Colonic mucosa (tissue), 4 donors: Measurements from ENCODE around the gene SYDE2. TPM values are rescaled to one million over a fixed set of nuclear protein-coding genes. Genes with fewer than 3 reads are reported as not detected.
A peak's percentile ranks its signal among the peaks of the same experiment; 100 is the strongest.

Experiments
- DNase-seq: peaks from one replicate; pipeline ENCODE4 v3.0.0-alpha.2; 2020
- H3K27ac ChIP-seq: fragments of 200-600 bp; one replicate; pipeline ENCODE4 v1.8.0; 2021
- H3K27me3 ChIP-seq: fragments of 200-600 bp; one replicate; pipeline ENCODE4 v1.8.0; 2021
- H3K36me3 ChIP-seq: fragments of 200-600 bp; one replicate; pipeline ENCODE4 v1.8.0; 2021
- H3K4me1 ChIP-seq: fragments of 200-600 bp; one replicate; pipeline ENCODE4 v1.8.0; 2021; ENCODE audit warnings: mild to moderate bottlenecking
- H3K4me3 ChIP-seq: fragments of 200-600 bp; one replicate; pipeline ENCODE4 v1.8.0; 2021
- H3K9ac ChIP-seq, 2 donors: one replicate each; pipeline ENCODE4 v1.7.0; 2013; ENCODE audit warnings: control low read depth in 2 of 2, low read depth in 2 of 2, low read length in 2 of 2
- H3K9me3 ChIP-seq: fragments of 200-600 bp; one replicate; pipeline ENCODE4 v1.8.0; 2021
- intact Hi-C: fragments of 100-400 bp; cut with DNase I; formaldehyde crosslinking; loops from one replicate; pipeline ENCODE4 v1.14.1; 2022
- microRNA-seq: library from miRNA; unstranded; fragments of <30 nt; microRNA quantifications from one replicate; pipeline ENCODE4, GENCODE V29; 2019
- total RNA-seq, 2 donors: library from RNA; stranded (reverse); fragmentation: NEBNext Ultra II Directional in 1 of 2; extraction: Animal tissue kit (Norgen Biotek cat#: 25700) in 1 of 2; gene quantifications; one replicate each; pipeline ENCODE4 v1.2.1, GENCODE V29; 2021
- TF ChIP-seq, protein P1 (sequence below): fragments of 200-600 bp; IDR thresholded peaks from one replicate; pipeline ENCODE4 v1.8.0; 2022; ENCODE audit warnings: antibody characterized with exemption, mild to moderate bottlenecking
- donor health status: healthy.
- donor health status: DM: no; HTN: no; CAD: no.
- donor health status: DM: no; HTN: no; CAD: no.

Gene SYDE2
- total RNA-seq, 2 donors from 2014 or later: 6.5 to 14.6 TPM

DNA sequence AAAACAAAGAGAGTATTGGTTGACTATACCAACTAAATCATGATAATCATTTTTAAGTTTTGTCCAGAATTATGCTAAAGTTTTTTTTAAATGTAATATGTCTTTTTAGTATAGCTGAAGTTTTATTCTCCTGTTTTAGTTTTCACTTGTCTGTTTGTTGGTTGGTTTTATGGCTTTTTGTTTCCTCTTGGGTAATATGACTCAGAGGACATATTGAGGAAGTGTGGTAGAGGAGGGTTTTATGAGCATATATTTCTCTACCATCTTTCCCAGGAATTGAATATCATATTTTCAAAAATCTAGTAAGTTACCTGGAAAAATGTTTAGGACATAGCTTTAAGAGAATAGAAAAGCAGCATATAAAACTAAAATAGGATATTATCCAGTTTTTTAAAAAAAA, 84.0 kb downstream of the SYDE2 start:
- no peak overlapping the region for H3K9ac ChIP-seq
- intact Hi-C loops: no loop called here
- no peak for DNase-seq
- H3K4me3 ChIP-seq: no peak overlapping the region
- no peaks in the 10 kb centered on the region for H3K27me3 ChIP-seq
- no peaks in the 10 kb centered on the region for H3K4me1 ChIP-seq
- H3K27ac ChIP-seq: no peak overlapping the region
- no peaks in the 10 kb centered on the region for H3K36me3 ChIP-seq
- no peaks in the 10 kb centered on the region for H3K9me3 ChIP-seq
- TF ChIP-seq, protein P1, sequence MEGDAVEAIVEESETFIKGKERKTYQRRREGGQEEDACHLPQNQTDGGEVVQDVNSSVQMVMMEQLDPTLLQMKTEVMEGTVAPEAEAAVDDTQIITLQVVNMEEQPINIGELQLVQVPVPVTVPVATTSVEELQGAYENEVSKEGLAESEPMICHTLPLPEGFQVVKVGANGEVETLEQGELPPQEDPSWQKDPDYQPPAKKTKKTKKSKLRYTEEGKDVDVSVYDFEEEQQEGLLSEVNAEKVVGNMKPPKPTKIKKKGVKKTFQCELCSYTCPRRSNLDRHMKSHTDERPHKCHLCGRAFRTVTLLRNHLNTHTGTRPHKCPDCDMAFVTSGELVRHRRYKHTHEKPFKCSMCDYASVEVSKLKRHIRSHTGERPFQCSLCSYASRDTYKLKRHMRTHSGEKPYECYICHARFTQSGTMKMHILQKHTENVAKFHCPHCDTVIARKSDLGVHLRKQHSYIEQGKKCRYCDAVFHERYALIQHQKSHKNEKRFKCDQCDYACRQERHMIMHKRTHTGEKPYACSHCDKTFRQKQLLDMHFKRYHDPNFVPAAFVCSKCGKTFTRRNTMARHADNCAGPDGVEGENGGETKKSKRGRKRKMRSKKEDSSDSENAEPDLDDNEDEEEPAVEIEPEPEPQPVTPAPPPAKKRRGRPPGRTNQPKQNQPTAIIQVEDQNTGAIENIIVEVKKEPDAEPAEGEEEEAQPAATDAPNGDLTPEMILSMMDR: no peak

DNA sequence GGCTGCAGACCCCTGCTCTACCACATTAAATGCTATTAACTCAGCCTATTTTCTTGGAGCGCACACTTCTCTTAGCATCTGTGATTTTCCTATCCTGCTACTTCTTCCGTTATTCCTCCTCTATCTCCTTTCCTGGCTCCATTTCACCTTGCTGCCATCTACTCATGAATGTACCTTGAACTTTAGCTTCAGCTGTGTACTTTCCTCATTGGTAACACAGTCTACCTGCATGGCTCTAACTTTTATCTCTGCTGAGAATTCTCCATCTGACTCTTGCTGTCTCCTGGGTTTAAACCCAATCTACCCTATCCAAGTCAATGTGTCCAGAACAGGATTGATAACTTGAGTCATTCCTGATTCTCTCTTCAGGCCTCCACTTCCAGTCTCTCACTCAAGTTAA, 84.9 kb downstream of the SYDE2 start:
- no peak overlapping the region for H3K27ac ChIP-seq
- no peaks in the 10 kb centered on the region for H3K36me3 ChIP-seq
- H3K27me3 ChIP-seq: no peaks in the 10 kb centered on the region
- no peak overlapping the region for H3K4me3 ChIP-seq
- no peak overlapping the region for H3K9ac ChIP-seq
- no peaks in the 10 kb centered on the region for H3K9me3 ChIP-seq
- H3K4me1 ChIP-seq: no peaks in the 10 kb centered on the region
- no peak for DNase-seq
- TF ChIP-seq, protein P1: no peak
- intact Hi-C loops: no loop called here

DNA sequence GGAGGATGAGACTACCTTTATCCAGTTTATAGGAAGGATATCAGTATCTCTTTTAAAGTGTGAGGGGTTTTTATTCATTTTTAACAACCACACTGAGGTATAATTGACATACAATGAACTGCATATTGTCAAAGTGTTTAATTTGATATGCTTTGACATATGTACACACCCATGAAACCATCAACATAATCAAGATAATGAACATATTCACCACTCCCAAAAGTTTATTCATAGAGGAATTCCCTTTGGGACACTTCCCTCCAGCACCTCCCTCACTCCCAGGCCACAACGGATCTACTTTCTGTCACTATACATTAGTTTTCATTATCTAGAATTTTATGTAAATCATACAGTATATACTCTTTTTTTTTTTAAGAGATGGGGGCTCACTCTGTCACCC, 89.1 kb downstream of the SYDE2 start:
- TF ChIP-seq, protein P1: no peak
- Histone ChIP-seq H3K36me3 (no peaks in the 10 kb centered on the region), H3K27me3 (no peaks in the 10 kb centered on the region), H3K27ac (no peak overlapping the region), H3K4me1 (no peaks in the 10 kb centered on the region), H3K9me3 (no peaks in the 10 kb centered on the region), H3K9ac (no peak overlapping the region), H3K4me3 (no peak overlapping the region)
- DNase-seq: no peak
- intact Hi-C loops: loop anchor here (5.0 kb wide), 1 partner anchor 146 kb away; the partner anchor contains the start of gene C1orf52

DNA sequence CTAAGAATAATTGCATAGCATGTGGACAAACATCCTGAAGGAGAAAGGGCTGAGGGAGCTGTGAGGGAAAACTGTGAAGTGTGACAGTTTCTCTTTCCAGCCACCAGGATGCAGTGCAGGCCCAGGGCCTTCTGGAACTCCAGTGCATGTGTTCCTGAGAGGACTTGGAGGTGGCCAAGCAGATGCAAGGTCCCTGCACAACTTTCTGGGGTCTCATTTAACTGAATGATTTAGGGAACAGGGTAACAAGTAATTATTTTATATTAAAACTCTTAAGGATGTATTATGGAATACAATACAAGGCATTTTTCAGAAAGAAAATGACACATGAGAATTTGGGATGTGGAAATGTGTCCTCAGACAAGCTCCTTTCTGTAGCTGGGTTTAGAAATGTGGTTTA, 91.3 kb downstream of the SYDE2 start:
- Histone ChIP-seq H3K4me1 (no peaks in the 10 kb centered on the region), H3K36me3 (no peaks in the 10 kb centered on the region), H3K27ac (no peak overlapping the region), H3K4me3 (no peak overlapping the region), H3K9ac (no peak overlapping the region), H3K27me3 (no peaks in the 10 kb centered on the region), H3K9me3 (no peaks in the 10 kb centered on the region)
- TF ChIP-seq, protein P1: peak; percentile 69
- DNase-seq: peak; percentile 59
- intact Hi-C loops: loop anchor here (5.0 kb wide), 1 partner anchor 133 kb away; no protein-coding TSS in a partner anchor

Small RNA genes within 50 kb of the gene (microRNA-seq; reads per million reads assigned to microRNA genes)
- not detected for gene MIR4423

Other genes with a start within 250 kb of the SYDE2 start
- gene MCOLN2, start 203.9 kb downstream of the SYDE2 start, total RNA-seq: 10 to 100 TPM; 15.4 to 21.6 TPM
- 1 to 10 TPM in 1 of 2 donors, under 1 TPM in 1; 0.98 to 1.1 TPM for gene MCOLN3, start 152.5 kb downstream of the SYDE2 start, total RNA-seq
- 10 to 100 TPM; 11.3 to 19.9 TPM for gene C1orf52, start 58.6 kb upstream of the SYDE2 start, total RNA-seq
- 100 to 1,000 TPM in 1 of 2 donors, 10 to 100 TPM in 1; 80.7 to 167 TPM for gene BCL10, start 75.6 kb upstream of the SYDE2 start, total RNA-seq